Endothelial cell of umbilical vein (primary cell): ENCODE measurements around the gene ZNF407. TPM values are rescaled to one million over a fixed set of nuclear protein-coding genes. Genes with fewer than 3 reads are reported as not detected.

ENCODE experiments used
- polyA plus RNA-seq, 4 experiments: library from polyadenylated mRNA; depleted of rRNA in 3 of 4; stranded (reverse) in 3 of 4; unstranded in 1 of 4; fragments of >200 nt; gene quantifications; 2 replicates each; pipeline versions ENCODE4 v1.2.1 to v1.2.3, GENCODE V29; 2011 to 2012; ENCODE audit warnings: missing spikeins in 1 of 4
- total RNA-seq: library from RNA; stranded (reverse); gene quantifications from 2 replicates; pipeline ENCODE4 v1.2.3, GENCODE V29; 2021

Gene ZNF407
- total and polyA plus RNA-seq, 2 donors (not counting 3 experiments of a cell fraction or from before 2014, with no cell fraction given): 3.8 to 20.1 TPM

Other genes starting within 250 kb of the ZNF407 start
- gene DIPK1C, start 140.6 kb upstream of the ZNF407 start, total RNA-seq: not detected in 2 replicates
- gene DIPK1C, start 140.6 kb upstream of the ZNF407 start, polyA plus RNA-seq: not detected in 2 replicates
- 121 and 123 TPM in 2 replicates for gene CNDP2, start 101.5 kb upstream of the ZNF407 start, total RNA-seq
- gene CNDP2, start 101.5 kb upstream of the ZNF407 start, polyA plus RNA-seq: 39.9 and 52.9 TPM in 2 replicates
- gene CNDP1, start 63.4 kb upstream of the ZNF407 start, total RNA-seq: not detected in 2 replicates
- not detected in 2 replicates for gene CNDP1, start 63.4 kb upstream of the ZNF407 start, polyA plus RNA-seq